DOHH2 (cell line): Measurements from ENCODE around the gene NTNG2.

Source experiments
- H3F3A ChIP-seq: fragments of 200-600 bp; sonication (generic), shearing (Covaris generic); 2 replicates; pipeline ENCODE4 v1.6.0; 2016; ENCODE audit warnings: antibody characterized with exemption, mild to moderate bottlenecking; ENCODE audit not compliant: control insufficient read depth, insufficient read depth
- H3K27ac ChIP-seq: fragments of 200-600 bp; sonication (generic); 2 replicates; pipeline ENCODE4 v1.5.1; 2014; ENCODE audit warnings: low read depth, mild to moderate bottlenecking, low read length, moderate library complexity
- H3K27me3 ChIP-seq: fragments of 200-600 bp; sonication (generic); 2 replicates; pipeline ENCODE4 v1.6.1; 2014; ENCODE audit warnings: mild to moderate bottlenecking, low read length, mixed read lengths; ENCODE audit not compliant: control insufficient read depth
- H3K36me3 ChIP-seq: fragments of 200-600 bp; sonication (generic); 2 replicates; pipeline ENCODE4 v1.6.1; 2014; ENCODE audit warnings: mild to moderate bottlenecking, low read length, moderate library complexity, mixed read lengths; ENCODE audit not compliant: control insufficient read depth
- H3K4me1 ChIP-seq: fragments of 200-600 bp; sonication (generic); 2 replicates; pipeline ENCODE4 v1.6.1; 2014; ENCODE audit warnings: mild to moderate bottlenecking, low read length, mixed read lengths; ENCODE audit not compliant: control insufficient read depth
- H3K4me2 ChIP-seq: fragments of 200-600 bp; sonication (generic); 2 replicates; pipeline ENCODE4 v1.6.0; 2014; ENCODE audit warnings: mild to moderate bottlenecking, low read length, moderate library complexity
- H3K4me3 ChIP-seq: fragments of 200-600 bp; sonication (generic); 2 replicates; pipeline ENCODE4 v1.5.1; 2014; ENCODE audit warnings: mild to moderate bottlenecking, low read length, mixed read lengths
- H3K79me2 ChIP-seq: fragments of 200-600 bp; sonication (generic); 2 replicates; pipeline ENCODE4 v1.6.1; 2014; ENCODE audit warnings: mild to moderate bottlenecking, low read length, mixed read lengths; ENCODE audit not compliant: control insufficient read depth
- H3K9me2 ChIP-seq: fragments of 200-600 bp; sonication (generic); replicated peaks from 2 replicates; pipeline ENCODE4 v1.6.1; 2014; ENCODE audit warnings: mild to moderate bottlenecking, low read length, mixed read lengths; ENCODE audit not compliant: control insufficient read depth
- H3K9me3 ChIP-seq: fragments of 200-600 bp; sonication (generic); 2 replicates; pipeline ENCODE4 v1.6.1; 2014; ENCODE audit warnings: antibody characterized with exemption, low read length, mixed read lengths; ENCODE audit not compliant: control insufficient read depth, insufficient read depth
- H4K20me1 ChIP-seq: fragments of 200-600 bp; sonication (generic); 2 replicates; pipeline ENCODE4 v1.6.0; 2014; ENCODE audit warnings: low read depth, mild to moderate bottlenecking, antibody characterized with exemption, low read length, moderate library complexity; ENCODE audit not compliant: control insufficient read depth, insufficient read depth
- CTCF ChIP-seq: fragments of 200-600 bp; sonication (generic); IDR thresholded peaks from one replicate; pipeline ENCODE4 v1.5.1; 2014; ENCODE audit warnings: antibody characterized with exemption, mild to moderate bottlenecking, low read depth, low read length; ENCODE audit not compliant: poor library complexity, severe bottlenecking
- EZH2phosphoT487 ChIP-seq: fragments of 200-600 bp; sonication (generic); IDR thresholded peaks from 2 replicates; pipeline ENCODE4 v1.6.1; 2017; ENCODE audit warnings: borderline replicate concordance, mild to moderate bottlenecking, antibody characterized with exemption, low read length, moderate library complexity, mixed read lengths

NTNG2 gene

DNA sequence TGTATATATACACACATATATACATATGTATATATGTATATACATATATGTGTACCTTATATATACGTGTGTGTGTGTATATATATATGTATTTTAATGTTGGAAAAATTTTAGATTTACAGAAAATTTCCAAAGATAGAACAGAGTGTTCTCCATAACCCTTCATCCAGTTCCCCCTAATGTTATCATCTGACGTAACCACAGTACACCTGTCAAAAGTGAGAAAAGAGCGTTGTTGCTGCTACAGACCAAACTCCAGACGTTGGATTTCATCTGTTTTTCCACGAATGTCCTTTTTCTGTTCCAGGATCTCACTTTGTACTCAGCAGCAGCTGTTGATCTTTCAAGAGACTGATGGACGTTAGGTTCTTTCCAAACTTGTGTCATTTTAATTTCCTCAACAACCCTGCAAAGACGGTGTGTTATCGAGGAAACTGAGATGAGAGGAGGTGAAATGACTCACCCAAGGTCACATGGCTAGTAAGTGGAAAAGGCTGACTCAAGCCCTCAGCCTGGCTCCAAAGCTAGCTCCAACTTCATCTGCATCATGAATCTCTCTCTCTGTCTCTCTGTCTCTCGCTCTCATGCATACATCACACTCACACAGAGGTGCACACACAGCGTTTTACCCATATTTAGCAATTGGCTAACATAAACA lies 17.0 kb upstream of the NTNG2 start:
- H3K4me1 ChIP-seq = no peaks in the 10 kb centered on the region
- no peak for TF ChIP-seq CTCF

DNA sequence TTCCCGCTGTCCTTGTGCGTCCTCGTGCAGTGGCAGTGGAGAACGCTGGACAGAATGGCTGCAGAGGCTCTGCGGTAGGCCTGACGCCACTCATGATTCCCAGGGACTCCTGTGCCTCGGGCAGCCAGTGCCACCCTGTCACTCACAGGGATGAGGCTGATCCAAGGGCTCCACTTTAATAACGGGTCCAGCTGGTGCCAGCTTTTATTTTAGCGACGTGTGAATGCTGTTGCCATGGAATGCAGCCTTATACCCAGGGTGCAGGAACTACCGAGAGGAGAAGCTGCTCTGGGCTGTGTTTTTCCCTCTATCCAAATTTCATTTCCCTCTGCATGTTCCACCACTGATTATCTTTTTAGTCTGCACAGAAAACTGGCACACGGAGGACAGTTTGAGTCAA lies 15.8 kb upstream of the NTNG2 start:
- Histone ChIP-seq H4K20me1 (no peaks in the 10 kb centered on the region), H3K9me3 (no peaks in the 10 kb centered on the region), H3F3A (no peaks in the 10 kb centered on the region), H3K4me3 (no peak overlapping the region), H3K79me2 (no peaks in the 10 kb centered on the region), H3K4me1 (no peaks in the 10 kb centered on the region), H3K4me2 (no peak overlapping the region), H3K27me3 (peaks cover 10% of the 10 kb centered on the region), H3K9me2 (no peaks in the 10 kb centered on the region), H3K36me3 (no peaks in the 10 kb centered on the region), H3K27ac (no peak overlapping the region)
- TF ChIP-seq EZH2phosphoT487 (no peak), CTCF (no peak)

More for the DNA sequence above, 17.0 kb upstream of the NTNG2 start:
- Histone ChIP-seq H3K27ac (no peak overlapping the region), H4K20me1 (no peaks in the 10 kb centered on the region), H3K27me3 (peaks cover 19% of the 10 kb centered on the region), H3K9me2 (no peaks in the 10 kb centered on the region), H3K36me3 (no peaks in the 10 kb centered on the region), H3K4me2 (no peak overlapping the region), H3K4me3 (no peak overlapping the region), H3F3A (no peaks in the 10 kb centered on the region), H3K9me3 (no peaks in the 10 kb centered on the region), H3K79me2 (no peaks in the 10 kb centered on the region)

GRCh38 chr9:132146575-132146974 lies 15.3 kb upstream of the NTNG2 start:
- Histone ChIP-seq H3K4me1 (no peaks in the 10 kb centered on the region), H3K27me3 (peaks cover 8% of the 10 kb centered on the region), H3K4me3 (no peak overlapping the region), H3K36me3 (no peaks in the 10 kb centered on the region), H3F3A (no peaks in the 10 kb centered on the region), H3K4me2 (no peak overlapping the region), H3K9me3 (no peaks in the 10 kb centered on the region), H3K27ac (no peak overlapping the region), H3K79me2 (no peaks in the 10 kb centered on the region), H3K9me2 (no peaks in the 10 kb centered on the region), H4K20me1 (no peaks in the 10 kb centered on the region)
- TF ChIP-seq EZH2phosphoT487 = no peak
- no peak for TF ChIP-seq CTCF

DNA sequence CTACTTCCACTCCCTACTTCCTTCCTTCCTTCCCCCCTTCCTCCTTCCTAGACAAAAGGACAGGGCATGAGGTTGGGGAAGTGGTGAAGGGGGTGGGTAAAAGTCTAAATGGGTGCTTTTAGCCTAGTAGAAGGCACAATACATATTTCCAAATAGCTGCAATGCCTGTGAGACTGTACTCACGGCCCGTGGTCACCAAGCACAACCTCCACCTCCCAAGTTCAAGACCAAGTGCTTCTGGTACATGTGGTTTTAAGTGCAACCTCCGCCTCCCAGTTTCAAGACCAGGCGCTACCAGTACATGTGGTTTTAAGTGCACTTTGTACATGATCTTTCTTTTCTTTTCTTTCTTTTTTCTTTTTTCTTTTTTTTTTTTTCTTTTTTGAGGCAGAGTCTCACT lies 14.5 kb upstream of the NTNG2 start:
- Histone ChIP-seq H3K79me2 (no peaks in the 10 kb centered on the region), H3K4me3 (no peak overlapping the region), H3K27ac (no peak overlapping the region), H4K20me1 (no peaks in the 10 kb centered on the region), H3K27me3 (peaks cover 6% of the 10 kb centered on the region), H3F3A (no peaks in the 10 kb centered on the region), H3K36me3 (no peaks in the 10 kb centered on the region), H3K9me3 (no peaks in the 10 kb centered on the region), H3K4me1 (no peaks in the 10 kb centered on the region), H3K4me2 (no peak overlapping the region), H3K9me2 (no peaks in the 10 kb centered on the region)
- no peak for TF ChIP-seq EZH2phosphoT487
- TF ChIP-seq CTCF = no peak
